22Rv1 (cell line): ENCODE measurements around the gene USP32.

Experiments
- ZFX ChIP-seq: fragments of 450-650 bp; IDR thresholded peaks from 2 replicates; pipeline ENCODE4 v1.6.1; 2017; ENCODE audit warnings: antibody characterized with exemption, borderline replicate concordance
- TF ChIP-seq, protein P1 (sequence below): fragments of 450-650 bp; IDR thresholded peaks from 2 replicates; pipeline ENCODE4 v1.5.1; 2017; ENCODE audit warnings: mild to moderate bottlenecking

DNA sequence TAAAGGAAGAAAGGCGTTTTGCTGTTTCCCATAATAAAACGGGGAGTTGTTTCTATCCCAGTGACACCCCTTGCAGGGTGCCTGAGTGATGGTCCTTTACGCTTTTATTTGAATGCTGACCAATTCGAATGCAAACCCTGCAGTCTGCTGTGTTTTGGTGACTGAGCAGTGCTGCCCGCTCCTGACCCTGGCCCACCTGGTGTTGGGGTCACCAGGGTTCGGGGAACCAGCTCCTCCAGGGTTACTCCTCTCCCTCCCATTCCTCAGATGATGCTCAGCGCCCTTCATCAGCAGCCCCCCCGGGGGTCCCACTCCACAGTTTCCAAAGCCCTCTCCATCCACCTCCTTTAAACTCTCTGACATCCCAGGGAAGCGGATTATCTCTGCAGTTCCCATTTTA, 236.1 kb downstream of the USP32 start:
- TF ChIP-seq, protein P1, sequence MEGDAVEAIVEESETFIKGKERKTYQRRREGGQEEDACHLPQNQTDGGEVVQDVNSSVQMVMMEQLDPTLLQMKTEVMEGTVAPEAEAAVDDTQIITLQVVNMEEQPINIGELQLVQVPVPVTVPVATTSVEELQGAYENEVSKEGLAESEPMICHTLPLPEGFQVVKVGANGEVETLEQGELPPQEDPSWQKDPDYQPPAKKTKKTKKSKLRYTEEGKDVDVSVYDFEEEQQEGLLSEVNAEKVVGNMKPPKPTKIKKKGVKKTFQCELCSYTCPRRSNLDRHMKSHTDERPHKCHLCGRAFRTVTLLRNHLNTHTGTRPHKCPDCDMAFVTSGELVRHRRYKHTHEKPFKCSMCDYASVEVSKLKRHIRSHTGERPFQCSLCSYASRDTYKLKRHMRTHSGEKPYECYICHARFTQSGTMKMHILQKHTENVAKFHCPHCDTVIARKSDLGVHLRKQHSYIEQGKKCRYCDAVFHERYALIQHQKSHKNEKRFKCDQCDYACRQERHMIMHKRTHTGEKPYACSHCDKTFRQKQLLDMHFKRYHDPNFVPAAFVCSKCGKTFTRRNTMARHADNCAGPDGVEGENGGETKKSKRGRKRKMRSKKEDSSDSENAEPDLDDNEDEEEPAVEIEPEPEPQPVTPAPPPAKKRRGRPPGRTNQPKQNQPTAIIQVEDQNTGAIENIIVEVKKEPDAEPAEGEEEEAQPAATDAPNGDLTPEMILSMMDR = no peak
- no peak for TF ChIP-seq ZFX
